Transverse colon (tissue), 4 donors: Measurements from ENCODE around the gene CNST. TPM values are rescaled to one million over a fixed set of nuclear protein-coding genes. Genes with fewer than 3 reads are reported as not detected.

Source experiments
- DNase-seq: peaks from one replicate; pipeline ENCODE4 v3.0.0-alpha.2; 2019
- H3K27ac ChIP-seq, 4 donors: fragments of 200-600 bp; sonication (generic); 2 replicates each; pipeline ENCODE4 v1.5.1; 2016 to 2018; ENCODE audit warnings: inconsistent platforms in 4 of 4
- H3K27me3 ChIP-seq: fragments of 200-600 bp; sonication (generic); 2 replicates; pipeline ENCODE4 v1.5.1; 2017; ENCODE audit warnings: inconsistent platforms
- H3K36me3 ChIP-seq, 4 donors: fragments of 200-600 bp; sonication (generic); 2 replicates each; pipeline ENCODE4 v1.5.1; 2017 to 2019; ENCODE audit warnings: inconsistent platforms in 4 of 4
- H3K4me1 ChIP-seq, 4 donors: fragments of 200-600 bp; sonication (generic); 2 replicates each; pipeline ENCODE4 v1.5.1; 2017 to 2020; ENCODE audit warnings: inconsistent platforms in 4 of 4
- H3K4me3 ChIP-seq, 4 donors: fragments of 200-600 bp; sonication (generic); 1 replicate in 1 of 4; 2 replicates in 3 of 4; pipeline versions ENCODE4 v1.5.1 to v1.6.1; 2017 to 2019; ENCODE audit warnings: inconsistent platforms in 4 of 4
- H3K9me3 ChIP-seq, 2 donors: fragments of 200-600 bp; sonication (generic); 2 replicates each; pipeline ENCODE4 v1.5.1; 2017 to 2019; ENCODE audit warnings: inconsistent platforms in 2 of 2
- CTCF ChIP-seq, 5 experiments: fragments of 200-600 bp in 3 of 5; fragments of 450-650 bp in 2 of 5; sonication (generic) in 3 of 5; IDR thresholded peaks; 1 replicate in 2 of 5; 2 replicates in 3 of 5; pipeline ENCODE4 v1.5.1; 2016 to 2017; ENCODE audit warnings: antibody characterized with exemption in 5 of 5, inconsistent platforms in 3 of 5, mild to moderate bottlenecking in 2 of 5, moderate library complexity in 1 of 5
- EP300 ChIP-seq: sonication (generic); formaldehyde crosslinking; IDR thresholded peaks from one replicate; pipeline ENCODE4 v1.6.1; 2017; ENCODE audit warnings: antibody characterized with exemption, low read depth
- POLR2A ChIP-seq: fragments of 450-650 bp; IDR thresholded peaks from one replicate; pipeline ENCODE4 v1.6.1; 2016; ENCODE audit warnings: antibody characterized with exemption, mild to moderate bottlenecking, moderate library complexity
- POLR2AphosphoS5 ChIP-seq, 3 donors: sonication (generic); formaldehyde crosslinking; IDR thresholded peaks; one replicate each; pipeline ENCODE4 v1.6.1; 2016; ENCODE audit warnings: antibody characterized with exemption in 3 of 3
- WGBS, 2 donors: methylation state at CpG; one replicate each; pipeline ENCODE4 v1.1.5; 2018; ENCODE audit warnings: low coverage in 1 of 2; 5-methylcytosine and 5-hydroxymethylcytosine counted together
- in situ Hi-C, 4 donors: fragments of 200-750 bp; cut with MboI; loops; one replicate each; pipeline versions ENCODE4 v1.15.0 to v1.15.1; 2017; ENCODE audit warnings: low sequenced_read_pairs in 3 of 4, low pct_ligation_motif_present in 1 of 4, low pct_unique_long_range_greater_than_20kb in 1 of 4
- intact Hi-C: fragments of 100-400 bp; cut with DNase I; formaldehyde crosslinking; loops from one replicate; pipeline ENCODE4 v1.15.1; 2023; ENCODE audit warnings: low total_unique reads
- total RNA-seq, 4 donors: library from RNA; depleted of rRNA; stranded (reverse); fragments of >200 nt; gene quantifications; one replicate each; pipeline ENCODE4 v1.1.0, GENCODE V29; 2016

CNST gene
- total RNA-seq, 4 donors from 2014 or later, result 44.0 to 83.0 (median 53.5) TPM

DNA sequence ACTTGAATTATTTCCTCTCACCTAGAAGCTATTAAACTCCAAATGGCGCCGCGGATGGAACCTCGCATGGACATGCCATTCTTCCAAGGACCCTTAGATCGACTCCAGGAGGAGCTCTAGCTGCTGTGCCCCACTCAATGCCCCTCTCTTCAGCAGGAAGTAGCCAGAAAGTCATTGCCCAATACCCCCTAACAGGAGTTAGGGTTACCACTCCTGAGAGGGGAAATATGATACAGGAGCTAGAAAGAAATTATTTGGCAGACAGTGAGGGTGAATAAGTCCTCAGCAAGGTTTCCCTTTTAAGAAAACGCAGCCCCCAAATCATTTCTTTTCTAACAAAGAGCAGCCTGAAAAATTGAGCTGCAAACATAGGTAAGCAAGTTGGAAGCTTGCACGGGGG lies 28.8 kb upstream of the CNST start:
- intact Hi-C loops, result no loop called here
- Histone ChIP-seq H3K27me3 (no peaks in the 10 kb centered on the region), H3K4me3 (no peak overlapping the region), H3K9me3 (no peaks in the 10 kb centered on the region), H3K4me1 (peaks cover 0 to 10% (median 2%) of the 10 kb centered on the region in 4 donors), H3K36me3 (peaks cover 0 to 15% (median 0%) of the 10 kb centered on the region in 4 donors), H3K27ac (peak overlapping the region in 3 of 4 donors; percentile 25 to 58 (median 52))
- 77 to 100% methylated on average over 1 to 7 of the region's 7 CpGs for WGBS, 2 donors
- TF ChIP-seq POLR2AphosphoS5 (IDR thresholded peaks at IDR 0.05) (no peak), EP300 (no peak), POLR2A (no peak), CTCF (IDR thresholded peaks at IDR 0.05) (no peak)
- DNase-seq, result no peak
- in situ Hi-C loops, result no loop called here

GRCh38 chr1:246537887-246538286 lies 28.4 kb upstream of the CNST start:
- H3K4me3 ChIP-seq, result no peak overlapping the region
- WGBS, 2 donors, result 54% methylated on average over 3 of the region's 3 CpGs
- DNase-seq, result peak; percentile 50
- peak; percentile 65 for TF ChIP-seq POLR2A
- TF ChIP-seq CTCF (IDR thresholded peaks at IDR 0.05), result no peak
- TF ChIP-seq EP300, result no peak
- peak; percentile 28 to 47 (median 45) for TF ChIP-seq POLR2AphosphoS5 (IDR thresholded peaks at IDR 0.05)
- peaks cover 0 to 18% (median 0%) of the 10 kb centered on the region in 4 donors for H3K36me3 ChIP-seq
- H3K9me3 ChIP-seq, result no peaks in the 10 kb centered on the region
- intact Hi-C loops, result no loop called here
- peaks cover 0 to 10% (median 2%) of the 10 kb centered on the region in 4 donors for H3K4me1 ChIP-seq
- H3K27ac ChIP-seq, result peak overlapping the region in 3 of 4 donors; percentile 57 to 71 (median 58)
- in situ Hi-C loops, result no loop called here
- no peaks in the 10 kb centered on the region for H3K27me3 ChIP-seq

DNA sequence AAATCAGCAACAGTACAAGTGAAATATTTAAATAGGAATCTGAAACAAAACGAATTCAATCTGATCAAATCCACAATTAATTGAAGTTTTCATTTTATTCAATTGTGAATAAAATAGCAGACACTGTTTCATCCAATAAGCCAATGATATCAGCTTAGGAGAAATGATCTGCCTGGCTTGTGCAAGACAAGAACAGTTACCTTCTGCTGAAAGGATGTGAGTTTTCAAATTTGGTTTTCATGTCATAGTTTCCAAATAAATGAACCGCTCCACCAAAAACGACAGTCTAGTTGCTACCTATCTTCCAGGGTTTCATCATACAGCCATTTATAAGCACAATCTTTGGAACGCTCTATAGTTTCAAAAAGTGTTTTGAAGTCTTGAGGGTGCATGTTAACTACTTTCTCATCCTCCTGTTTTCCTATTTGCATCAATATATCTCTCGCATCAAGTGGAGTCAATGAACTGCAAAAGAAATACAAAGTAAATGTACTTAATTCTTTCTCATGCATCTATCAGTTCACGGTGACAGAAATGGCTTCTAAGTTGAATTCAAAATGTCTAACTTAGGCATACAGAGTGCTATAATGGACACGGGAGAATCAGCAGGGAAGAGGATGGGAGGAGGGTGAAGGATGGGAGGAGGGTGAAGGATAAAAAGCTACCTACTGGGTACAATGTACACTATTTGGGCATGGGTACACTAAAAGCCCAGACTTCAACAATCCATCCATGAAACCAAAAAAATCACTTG lies 25.3 kb upstream of the CNST start:
- intact Hi-C loops, result no loop called here
- in situ Hi-C loops, result no loop called here
- WGBS, 2 donors, result 89 to 90% methylated on average over 7 of the region's 7 CpGs
- Histone ChIP-seq H3K36me3 (peaks cover 0 to 39% (median 5%) of the 10 kb centered on the region in 4 donors), H3K4me1 (peaks cover 0 to 10% (median 2%) of the 10 kb centered on the region in 4 donors), H3K4me3 (no peak overlapping the region), H3K9me3 (no peaks in the 10 kb centered on the region), H3K27ac (no peak overlapping the region), H3K27me3 (no peaks in the 10 kb centered on the region)
- no peak for TF ChIP-seq CTCF (IDR thresholded peaks at IDR 0.05)
- no peak for TF ChIP-seq POLR2AphosphoS5 (IDR thresholded peaks at IDR 0.05)
- no peak for TF ChIP-seq EP300
- TF ChIP-seq POLR2A, result no peak
- DNase-seq, result no peak

- no peaks in the 10 kb centered on the region for H3K27me3 ChIP-seq
- WGBS, 2 donors, result 80 to 96% methylated on average over 1 of the region's 1 CpG
- in situ Hi-C loops, result no loop called here
- intact Hi-C loops, result no loop called here
- no peak overlapping the region for H3K4me3 ChIP-seq
- H3K27ac ChIP-seq, result no peak overlapping the region
- no peaks in the 10 kb centered on the region for H3K9me3 ChIP-seq
- DNase-seq, result no peak
- H3K4me1 ChIP-seq, result no peaks in the 10 kb centered on the region
- TF ChIP-seq POLR2A, result no peak
- TF ChIP-seq POLR2AphosphoS5 (IDR thresholded peaks at IDR 0.05), result no peak
- TF ChIP-seq EP300, result no peak
- TF ChIP-seq CTCF (IDR thresholded peaks at IDR 0.05), result no peak
- H3K36me3 ChIP-seq, result peaks cover 0 to 52% (median 7%) of the 10 kb centered on the region in 4 donors
Observed at GRCh38 chr1:246544001-246544400, 22.3 kb upstream of the CNST start.
